ENCODE measurements around the gene PTK6. TPM values are rescaled to one million over a fixed set of nuclear protein-coding genes. Genes with fewer than 3 reads are reported as not detected.

The PTK6 gene
- total and polyA plus RNA-seq, 2 of the 13 experiments (the other 11 are each of a cell fraction or from before 2014, with no cell fraction given): 0.08 TPM; not detected in 1

- TF ChIP-seq RERE (CRISPR knock-in tag; IDR thresholded peaks at IDR 0.05; ENCODE audit: low read depth): no peak
- TF ChIP-seq ZBTB14 (CRISPR knock-in tag; IDR thresholded peaks at IDR 0.05): no peak
- no peak for TF ChIP-seq HIC2 (CRISPR knock-in tag; IDR thresholded peaks at IDR 0.05; ENCODE audit: low read depth)
- TF ChIP-seq BCL3 (CRISPR knock-in tag; IDR thresholded peaks at IDR 0.05): peak; percentile 87; the same call in 1 of the 2 replicates
- no peak for TF ChIP-seq CENPT (CRISPR knock-in tag; IDR thresholded peaks at IDR 0.05; ENCODE audit: low read depth)
- TF ChIP-seq NFYC (CRISPR knock-in tag; IDR thresholded peaks at IDR 0.05): no peak
- TF ChIP-seq SMAD3 (CRISPR knock-in tag; IDR thresholded peaks at IDR 0.05): no peak
- no peak; the same call in 1 of the 2 replicates for TF ChIP-seq NFAT5 (CRISPR knock-in tag; IDR thresholded peaks at IDR 0.05)
- TF ChIP-seq ZNF317 (CRISPR knock-in tag; IDR thresholded peaks at IDR 0.05): no peak
- TF ChIP-seq REL (CRISPR knock-in tag; conservative IDR thresholded peaks at IDR 0.05): no peak
- TF ChIP-seq ZNF883 (CRISPR knock-in tag; IDR thresholded peaks at IDR 0.05; ENCODE audit: not compliant biosample characterization): peak; percentile 92
Observed at GRCh38 chr20:63534831-63535651, 2.1 kb downstream of the PTK6 start (continued).

Measured in HepG2 (cell line).